Hematopoietic multipotent progenitor cell treated with erythropoietin and hydrocortisone succinate and interleukin-3 and kit ligand, for 6 days (in vitro differentiated cells): Measurements from ENCODE around the gene TMEM11.
"Not testable (repeated sequence)": the region's sequence is repeated elsewhere in the genome, so short reads cannot be mapped to it uniquely, and the experiment has no call there.

Source experiments
- DNase-seq: peaks from one replicate; pipeline ENCODE4 v3.0.0-alpha.2; 2015

Gene TMEM11

GRCh38 chr17:21210411-21211076 is 3.4 kb downstream of the TMEM11 start:
- peak; percentile 52 for DNase-seq

GRCh38 chr17:21209511-21210175 is 4.3 kb downstream of the TMEM11 start:
- no peak for DNase-seq

- no peak for DNase-seq
Observed at GRCh38 chr17:21208352-21208751, 5.6 kb downstream of the TMEM11 start.

- DNase-seq, result no peak
Observed at GRCh38 chr17:21204935-21205334, 9.0 kb downstream of the TMEM11 start.

- no peak for DNase-seq
Observed at GRCh38 chr17:21202512-21202911, 11.4 kb downstream of the TMEM11 start.

- DNase-seq, result no peak
Observed at GRCh38 chr17:21201874-21202273, 12.1 kb downstream of the TMEM11 start.

GRCh38 chr17:21201298-21201595 is 12.7 kb downstream of the TMEM11 start:
- no peak for DNase-seq

GRCh38 chr17:21200590-21201297 is 13.2 kb downstream of the TMEM11 start:
- no peak for DNase-seq

GRCh38 chr17:21199856-21200255 is 14.1 kb downstream of the TMEM11 start:
- no peak for DNase-seq

GRCh38 chr17:21199311-21199710 is 14.7 kb downstream of the TMEM11 start:
- peak; percentile 90 for DNase-seq

- no peak for DNase-seq
Observed at GRCh38 chr17:21198411-21198810, 15.6 kb downstream of the TMEM11 start.

GRCh38 chr17:21196126-21196525 is 17.8 kb downstream of the TMEM11 start:
- no peak for DNase-seq

GRCh38 chr17:21194703-21195102 is 19.3 kb downstream of the TMEM11 start:
- DNase-seq, result no peak

GRCh38 chr17:21194226-21194625 is 19.7 kb downstream of the TMEM11 start:
- DNase-seq, result no peak

GRCh38 chr17:21193031-21193430 is 20.9 kb downstream of the TMEM11 start:
- no peak for DNase-seq

GRCh38 chr17:21192414-21192813 is 21.5 kb downstream of the TMEM11 start:
- DNase-seq, result not testable (repeated sequence)

GRCh38 chr17:21191698-21192097 is 22.3 kb downstream of the TMEM11 start:
- no peak for DNase-seq

GRCh38 chr17:21190078-21190477 is 23.9 kb downstream of the TMEM11 start:
- no peak for DNase-seq

GRCh38 chr17:21189361-21189760 is 24.6 kb downstream of the TMEM11 start:
- no peak for DNase-seq

GRCh38 chr17:21186399-21187187 is 27.4 kb downstream of the TMEM11 start:
- DNase-seq, result no peak

- no peak for DNase-seq
Observed at GRCh38 chr17:21185061-21185460, 28.9 kb downstream of the TMEM11 start.

- DNase-seq, result no peak
Observed at GRCh38 chr17:21184570-21184969, 29.4 kb downstream of the TMEM11 start.

- DNase-seq, result no peak
Observed at GRCh38 chr17:21183468-21183867, 30.5 kb downstream of the TMEM11 start.
